KMS-11 (cell line): ENCODE data around the gene STK32A.

Experiments
- H2AFZ ChIP-seq: fragments of 200-600 bp; sonication (generic); 2 replicates; pipeline ENCODE4 v1.6.1; 2016; ENCODE audit warnings: antibody characterized with exemption, mixed run types, low read depth
- H3K27ac ChIP-seq: fragments of 200-600 bp; sonication (generic); 2 replicates; pipeline ENCODE4 v1.6.1; 2016; ENCODE audit warnings: mild to moderate bottlenecking, mixed run types
- H3K27me3 ChIP-seq: fragments of 200-600 bp; sonication (generic); 2 replicates; pipeline ENCODE4 v1.6.1; 2017; ENCODE audit warnings: mild to moderate bottlenecking, low read depth, mixed run types, moderate library complexity; ENCODE audit not compliant: insufficient read depth
- H3K36me3 ChIP-seq: fragments of 200-600 bp; sonication (generic); 2 replicates; pipeline ENCODE4 v1.6.1; 2017; ENCODE audit warnings: mild to moderate bottlenecking, mixed run types; ENCODE audit not compliant: insufficient read depth
- H3K4me1 ChIP-seq: fragments of 200-600 bp; sonication (generic); 2 replicates; pipeline ENCODE4 v1.6.1; 2016; ENCODE audit warnings: mild to moderate bottlenecking, low read depth, mixed run types; ENCODE audit not compliant: poor library complexity, severe bottlenecking
- H3K4me2 ChIP-seq: fragments of 200-600 bp; sonication (generic); 2 replicates; pipeline ENCODE4 v1.7.0; 2016; ENCODE audit warnings: mild to moderate bottlenecking, mixed run types
- H3K4me3 ChIP-seq: fragments of 200-600 bp; sonication (generic); IDR thresholded peaks from 2 replicates; pipeline ENCODE4 v1.6.1; 2017; ENCODE audit warnings: low read depth, low read length, mixed read lengths; ENCODE audit not compliant: insufficient read depth
- H3K79me2 ChIP-seq: fragments of 200-600 bp; sonication (generic); 2 replicates; pipeline ENCODE4 v1.6.1; 2016; ENCODE audit warnings: low read depth, mixed run types; ENCODE audit not compliant: insufficient read depth
- H3K9ac ChIP-seq: fragments of 200-600 bp; sonication (generic); 2 replicates; pipeline ENCODE4 v1.6.1; 2016; ENCODE audit warnings: mild to moderate bottlenecking, mixed run types
- H4K20me1 ChIP-seq: fragments of 200-600 bp; sonication (generic); 2 replicates; pipeline ENCODE4 v1.6.1; 2016; ENCODE audit warnings: mild to moderate bottlenecking, mixed run types; ENCODE audit not compliant: insufficient read depth
- CTCF ChIP-seq: fragments of 200-600 bp; sonication (generic); conservative IDR thresholded peaks from 2 replicates; pipeline ENCODE4 v1.6.1; 2017; ENCODE audit warnings: low read depth, mild to moderate bottlenecking, antibody characterized with exemption, low read length, moderate library complexity, mixed read lengths

STK32A gene

DNA sequence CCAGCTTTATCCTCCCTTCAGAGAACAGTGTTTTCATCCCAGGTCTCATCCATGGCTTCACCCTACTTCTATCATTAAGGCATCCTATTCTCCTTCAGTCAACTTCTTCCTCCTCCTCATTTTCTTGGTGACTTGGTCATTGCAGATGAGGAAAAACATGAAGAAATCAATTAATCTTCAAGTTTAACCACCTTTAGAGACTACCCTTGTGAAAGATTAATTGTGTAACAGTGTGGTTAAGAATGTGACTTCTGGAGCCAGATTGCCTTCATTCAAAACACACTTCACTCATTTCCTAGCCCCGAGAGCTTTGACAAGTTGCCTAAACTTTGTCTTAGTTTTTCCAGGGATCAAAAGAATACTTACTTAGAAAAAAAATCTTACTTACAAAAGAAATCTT, 110.0 kb downstream of the STK32A start:
- Histone ChIP-seq H3K4me3 (no peak overlapping the region), H4K20me1 (no peaks in the 10 kb centered on the region), H3K4me1 (no peaks in the 10 kb centered on the region), H3K79me2 (no peaks in the 10 kb centered on the region), H3K27ac (no peak overlapping the region), H3K36me3 (no peaks in the 10 kb centered on the region), H2AFZ (no peak overlapping the region), H3K9ac (no peak overlapping the region), H3K27me3 (no peaks in the 10 kb centered on the region), H3K4me2 (no peak overlapping the region)
- no peak for TF ChIP-seq CTCF

DNA sequence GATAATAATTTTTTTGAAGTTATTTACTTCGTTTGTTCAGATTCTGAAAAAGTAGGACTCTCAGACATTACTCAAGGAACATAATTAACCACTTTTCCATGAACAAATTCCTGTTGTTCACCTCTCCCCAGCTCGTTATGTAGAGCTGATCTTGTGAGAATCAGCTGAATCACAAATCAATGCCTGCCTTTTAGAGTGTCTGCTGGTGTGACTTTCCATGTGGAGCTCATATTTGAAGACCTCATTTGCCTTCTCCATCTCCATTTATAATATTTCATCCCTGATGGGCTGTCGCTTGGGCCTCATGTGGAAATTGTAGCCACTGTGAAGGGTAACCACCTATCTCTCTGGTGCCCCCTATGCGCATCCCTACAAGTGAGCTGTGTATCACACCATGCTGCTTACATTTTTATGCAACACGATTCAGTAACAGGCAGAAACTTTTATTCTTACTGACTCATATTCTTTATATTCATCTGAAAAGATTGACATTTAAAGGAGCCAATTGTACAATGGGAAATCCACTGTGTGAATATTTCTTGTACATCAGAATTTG, 111.3 kb downstream of the STK32A start:
- Histone ChIP-seq H2AFZ (no peak overlapping the region), H3K4me1 (no peaks in the 10 kb centered on the region), H3K4me3 (no peak overlapping the region), H3K27me3 (no peaks in the 10 kb centered on the region), H3K79me2 (no peaks in the 10 kb centered on the region), H3K4me2 (no peak overlapping the region), H3K27ac (no peak overlapping the region), H3K9ac (no peak overlapping the region), H4K20me1 (no peaks in the 10 kb centered on the region), H3K36me3 (no peaks in the 10 kb centered on the region)
- no peak for TF ChIP-seq CTCF

DNA sequence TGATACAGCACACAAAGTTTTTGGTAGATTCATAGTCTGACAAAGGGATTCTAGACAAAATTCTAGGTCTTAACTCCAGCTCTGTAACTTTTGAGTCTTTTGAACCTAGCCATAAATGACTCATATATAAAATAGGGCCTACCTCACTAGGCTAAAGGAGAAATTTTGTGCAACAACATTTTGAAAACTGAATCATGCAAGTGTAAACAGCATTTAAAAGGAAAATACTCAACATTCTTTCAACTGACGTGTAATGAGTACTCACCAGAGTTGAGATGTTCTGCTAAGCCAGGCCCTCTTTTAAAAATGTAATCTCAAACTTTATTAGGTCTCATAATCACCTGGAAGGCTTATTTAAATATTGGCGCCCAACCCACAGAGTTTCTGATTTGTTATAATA, 113.2 kb downstream of the STK32A start:
- no peaks in the 10 kb centered on the region for H3K79me2 ChIP-seq
- no peak overlapping the region for H2AFZ ChIP-seq
- no peaks in the 10 kb centered on the region for H3K27me3 ChIP-seq
- no peak overlapping the region for H3K9ac ChIP-seq
- H3K4me1 ChIP-seq = no peaks in the 10 kb centered on the region
- no peak overlapping the region for H3K4me3 ChIP-seq
- H3K4me2 ChIP-seq = no peak overlapping the region
- H3K27ac ChIP-seq = no peak overlapping the region
- H3K36me3 ChIP-seq = no peaks in the 10 kb centered on the region
- TF ChIP-seq CTCF = no peak
- H4K20me1 ChIP-seq = no peaks in the 10 kb centered on the region

DNA sequence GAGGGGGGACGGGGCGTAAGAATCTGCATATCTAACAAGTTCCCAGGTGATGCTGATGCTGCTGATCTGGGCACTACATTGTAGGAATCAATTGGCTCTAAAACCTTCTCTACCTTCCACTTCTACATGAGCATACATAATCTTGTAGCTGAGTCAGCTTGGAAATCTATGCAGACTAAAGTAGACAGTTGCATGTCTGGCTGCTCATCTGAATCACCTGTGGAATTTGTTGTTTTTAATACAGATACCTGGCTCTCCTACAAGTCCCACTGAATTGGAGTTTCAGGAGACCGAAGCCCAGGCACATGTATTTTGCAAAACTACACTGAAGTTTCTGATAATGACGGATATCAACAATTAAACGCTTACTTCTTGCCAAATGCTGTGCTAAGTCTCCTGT, 113.6 kb downstream of the STK32A start:
- TF ChIP-seq CTCF = no peak
- Histone ChIP-seq H3K4me3 (no peak overlapping the region), H3K27ac (no peak overlapping the region), H3K4me2 (no peak overlapping the region), H3K36me3 (no peaks in the 10 kb centered on the region), H4K20me1 (no peaks in the 10 kb centered on the region), H2AFZ (no peak overlapping the region), H3K4me1 (no peaks in the 10 kb centered on the region), H3K79me2 (no peaks in the 10 kb centered on the region), H3K9ac (no peak overlapping the region), H3K27me3 (no peaks in the 10 kb centered on the region)
